GM23338 (cell line): ENCODE data around the gene FRAS1. TPM values are rescaled to one million over a fixed set of nuclear protein-coding genes. Genes with fewer than 3 reads are reported as not detected.

Source experiments
- ATAC-seq: fragments of 200-7000 bp; cut with Tn5 transposase; 3 replicates; pipeline ENCODE4 v1.9.1; 2020
- DNase-seq: peaks from one replicate; pipeline ENCODE4 v3.0.0-alpha.2; 2015; ENCODE audit warnings: low spot score
- H2AFZ ChIP-seq: fragments of 200-600 bp; sonication (generic); 2 replicates; pipeline ENCODE4 v1.8.0; 2016; ENCODE audit warnings: antibody characterized with exemption, mild to moderate bottlenecking, moderate library complexity
- H3F3A ChIP-seq: fragments of 200-600 bp; sonication (generic); replicated peaks from 2 replicates; pipeline ENCODE4 v1.8.0; 2017; ENCODE audit warnings: antibody characterized with exemption, mixed run types, low read depth
- H3K27ac ChIP-seq: fragments of 200-600 bp; sonication (generic); 2 replicates; pipeline ENCODE4 v1.6.1; 2016; ENCODE audit warnings: low read depth
- H3K27me3 ChIP-seq: fragments of 200-600 bp; sonication (generic); 2 replicates; pipeline ENCODE4 v1.8.0; 2016; ENCODE audit warnings: mild to moderate bottlenecking, mixed run types, moderate library complexity; ENCODE audit not compliant: insufficient read depth
- H3K36me3 ChIP-seq: fragments of 200-600 bp; sonication (generic); 2 replicates; pipeline ENCODE4 v1.8.0; 2016; ENCODE audit warnings: mild to moderate bottlenecking; ENCODE audit not compliant: insufficient read depth
- H3K4me1 ChIP-seq: fragments of 200-600 bp; sonication (generic); 2 replicates; pipeline ENCODE4 v1.8.0; 2016; ENCODE audit warnings: mild to moderate bottlenecking, moderate library complexity; ENCODE audit not compliant: insufficient read depth
- H3K4me2 ChIP-seq: fragments of 200-600 bp; sonication (generic); 2 replicates; pipeline ENCODE4 v1.7.1; 2017; ENCODE audit warnings: mixed run types
- H3K4me3 ChIP-seq: fragments of 200-600 bp; sonication (generic); 2 replicates; pipeline ENCODE4 v1.6.1; 2016; ENCODE audit warnings: mixed run types
- H3K79me2 ChIP-seq: fragments of 200-600 bp; sonication (generic); replicated peaks from 2 replicates; pipeline ENCODE4 v1.8.0; 2017; ENCODE audit warnings: mild to moderate bottlenecking; ENCODE audit not compliant: insufficient read depth
- H3K9me2 ChIP-seq: fragments of 200-600 bp; sonication (generic); 2 replicates; pipeline ENCODE4 v1.8.0; 2017; ENCODE audit not compliant: insufficient read depth
- H4K20me1 ChIP-seq: fragments of 200-600 bp; sonication (generic); replicated peaks from 2 replicates; pipeline ENCODE4 v1.8.0; 2017; ENCODE audit warnings: mild to moderate bottlenecking; ENCODE audit not compliant: insufficient read depth
- H3K27ac Mint-ChIP-seq: 2 replicates; pipeline ENCODE4 v1.8.0; 2020; ENCODE audit warnings: inconsistent platforms, mild to moderate bottlenecking, moderate library complexity, mixed read lengths
- H3K27me3 Mint-ChIP-seq: 3 replicates; pipeline ENCODE4 v1.8.0; 2022; ENCODE audit warnings: low read depth, mild to moderate bottlenecking, moderate library complexity, mixed read lengths, inconsistent platforms; ENCODE audit not compliant: insufficient read depth, poor library complexity
- H3K36me3 Mint-ChIP-seq: 3 replicates; pipeline ENCODE4 v1.8.0; 2021; ENCODE audit warnings: low read depth, mild to moderate bottlenecking, inconsistent platforms, moderate library complexity, mixed read lengths
- H3K4me1 Mint-ChIP-seq: 3 replicates; pipeline ENCODE4 v1.8.0; 2020; ENCODE audit warnings: mild to moderate bottlenecking, inconsistent platforms, mixed read lengths
- H3K4me3 Mint-ChIP-seq: 3 replicates; pipeline ENCODE4 v1.8.0; 2021; ENCODE audit warnings: moderate library complexity, mild to moderate bottlenecking, inconsistent platforms, mixed read lengths
- H3K9me3 Mint-ChIP-seq: 3 replicates; pipeline ENCODE4 v1.8.0; 2020; ENCODE audit warnings: moderate library complexity, mild to moderate bottlenecking, inconsistent platforms, mixed read lengths
- CREB1 ChIP-seq: fragments of 250-450 bp; sonication (Bioruptor Pico); IDR thresholded peaks from 2 replicates; pipeline ENCODE4 v1.5.0; 2020; ENCODE audit warnings: low read depth, mild to moderate bottlenecking, moderate library complexity
- EZH2 ChIP-seq: fragments of 200-600 bp; sonication (generic); IDR thresholded peaks from one replicate; pipeline ENCODE4 v1.8.0; 2017; ENCODE audit warnings: antibody characterized with exemption, mild to moderate bottlenecking, low read depth; ENCODE audit not compliant: unreplicated experiment
- EZH2phosphoT487 ChIP-seq: fragments of 200-600 bp; sonication (generic); IDR thresholded peaks from one replicate; pipeline ENCODE4 v1.8.1; 2018; ENCODE audit warnings: antibody characterized with exemption; ENCODE audit not compliant: unreplicated experiment
- JUNB ChIP-seq: IDR thresholded peaks from one replicate; pipeline ENCODE4 v1.6.1; 2016; ENCODE audit warnings: antibody characterized with exemption; ENCODE audit not compliant: unreplicated experiment
- NANOG ChIP-seq: IDR thresholded peaks from 2 replicates; pipeline ENCODE4 v1.6.1; 2016; ENCODE audit warnings: antibody characterized with exemption, borderline replicate concordance
- POLR2AphosphoS5 ChIP-seq: IDR thresholded peaks from 2 replicates; pipeline ENCODE4 v1.6.1; 2016; ENCODE audit warnings: antibody characterized with exemption, low read depth
- STAT1 ChIP-seq: IDR thresholded peaks from one replicate; pipeline ENCODE4 v1.6.1; 2016; ENCODE audit warnings: antibody characterized with exemption; ENCODE audit not compliant: unreplicated experiment
- ZNF114 ChIP-seq: fragments of 250-450 bp; sonication (Bioruptor Pico); IDR thresholded peaks from 2 replicates; pipeline ENCODE4 v1.5.0; 2020; ENCODE audit warnings: mild to moderate bottlenecking, moderate library complexity
- ZNF331 ChIP-seq: fragments of 250-450 bp; sonication (Bioruptor Pico); IDR thresholded peaks from 2 replicates; pipeline ENCODE4 v1.5.0; 2020; ENCODE audit warnings: low read depth, mild to moderate bottlenecking, moderate library complexity
- polyA plus RNA-seq: library from polyadenylated mRNA; unstranded; fragments of >200 nt; fragmentation: Nextera tagmentation; extraction: Ambion mirVana; gene quantifications from 2 replicates; pipeline ENCODE4 v1.2.1, GENCODE V29; 2016
- total RNA-seq: library from RNA; depleted of rRNA; stranded (reverse); fragments of >200 nt; shearing (Covaris generic); gene quantifications from 2 replicates; pipeline ENCODE4 v1.2.3, GENCODE V29; 2014
- TF ChIP-seq, protein P1 (sequence below): IDR thresholded peaks from one replicate; pipeline ENCODE4 v1.6.1; 2018; ENCODE audit warnings: antibody characterized with exemption; ENCODE audit not compliant: unreplicated experiment
- TF ChIP-seq, protein P2 (sequence below), 2 experiments: fragments of 200-600 bp in 1 of 2; sonication (generic) in 1 of 2; conservative IDR thresholded peaks; 2 replicates each; pipeline versions ENCODE4 v1.5.1 to v1.6.1; 2016 to 2017; ENCODE audit warnings: antibody characterized with exemption in 2 of 2, low read depth in 2 of 2, mild to moderate bottlenecking in 2 of 2, moderate library complexity in 1 of 2
- TF ChIP-seq, protein P3 (sequence below): fragments of 250-450 bp; sonication (Bioruptor Pico); IDR thresholded peaks from 2 replicates; pipeline ENCODE4 v1.5.0; 2020; ENCODE audit warnings: mild to moderate bottlenecking, moderate library complexity
- TF ChIP-seq, protein P4 (sequence below): IDR thresholded peaks from 2 replicates; pipeline ENCODE4 v1.6.1; 2016; ENCODE audit warnings: antibody characterized with exemption

Gene FRAS1
- total and polyA plus RNA-seq, 2 experiments from 2014 or later = 12.4 to 108 TPM

DNA sequence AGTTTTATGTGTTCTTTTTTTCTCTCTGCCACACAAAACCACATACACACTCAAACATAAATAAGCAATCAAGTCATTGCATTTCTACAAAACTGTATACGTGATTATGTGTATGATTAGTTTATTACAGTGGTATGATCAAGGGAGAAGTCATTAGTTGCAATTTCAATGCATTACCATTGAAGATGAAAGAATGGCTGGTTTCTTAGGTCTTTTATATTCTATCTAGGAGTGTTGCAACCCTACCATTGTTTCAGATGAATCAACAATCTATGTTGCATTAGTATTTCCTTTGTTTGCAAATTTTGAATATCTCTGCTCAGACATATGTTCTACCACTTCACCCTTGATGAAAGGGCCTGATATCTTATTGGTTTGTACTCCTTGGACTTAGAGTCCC, 501.3 kb downstream of the FRAS1 start:
- Histone ChIP-seq H3K4me3 (no peak overlapping the region), H3K79me2 (no peaks in the 10 kb centered on the region), H2AFZ (no peak overlapping the region), H3K4me1 (peaks cover 35% of the 10 kb centered on the region), H3K9me2 (no peaks in the 10 kb centered on the region), H3F3A (no peaks in the 10 kb centered on the region), H3K36me3 (no peaks in the 10 kb centered on the region), H3K4me2 (no peak overlapping the region), H3K27me3 (peaks cover 4% of the 10 kb centered on the region), H3K27ac (no peak overlapping the region), H4K20me1 (no peaks in the 10 kb centered on the region)
- Mint-ChIP-seq H3K4me1 (peaks cover 42% of the 10 kb centered on the region), H3K4me3 (no peak overlapping the region), H3K27me3 (no peaks in the 10 kb centered on the region), H3K36me3 (peaks cover 27% of the 10 kb centered on the region; the same call in 2 of the 3 replicates), H3K27ac (no peak overlapping the region), H3K9me3 (no peaks in the 10 kb centered on the region)
- TF ChIP-seq NANOG = no peak
- no peak for TF ChIP-seq EZH2
- no peak for TF ChIP-seq POLR2AphosphoS5
- no peak for TF ChIP-seq ZNF331 (CRISPR knock-in tag)
- TF ChIP-seq CREB1 (CRISPR knock-in tag) = no peak
- TF ChIP-seq, protein P1, sequence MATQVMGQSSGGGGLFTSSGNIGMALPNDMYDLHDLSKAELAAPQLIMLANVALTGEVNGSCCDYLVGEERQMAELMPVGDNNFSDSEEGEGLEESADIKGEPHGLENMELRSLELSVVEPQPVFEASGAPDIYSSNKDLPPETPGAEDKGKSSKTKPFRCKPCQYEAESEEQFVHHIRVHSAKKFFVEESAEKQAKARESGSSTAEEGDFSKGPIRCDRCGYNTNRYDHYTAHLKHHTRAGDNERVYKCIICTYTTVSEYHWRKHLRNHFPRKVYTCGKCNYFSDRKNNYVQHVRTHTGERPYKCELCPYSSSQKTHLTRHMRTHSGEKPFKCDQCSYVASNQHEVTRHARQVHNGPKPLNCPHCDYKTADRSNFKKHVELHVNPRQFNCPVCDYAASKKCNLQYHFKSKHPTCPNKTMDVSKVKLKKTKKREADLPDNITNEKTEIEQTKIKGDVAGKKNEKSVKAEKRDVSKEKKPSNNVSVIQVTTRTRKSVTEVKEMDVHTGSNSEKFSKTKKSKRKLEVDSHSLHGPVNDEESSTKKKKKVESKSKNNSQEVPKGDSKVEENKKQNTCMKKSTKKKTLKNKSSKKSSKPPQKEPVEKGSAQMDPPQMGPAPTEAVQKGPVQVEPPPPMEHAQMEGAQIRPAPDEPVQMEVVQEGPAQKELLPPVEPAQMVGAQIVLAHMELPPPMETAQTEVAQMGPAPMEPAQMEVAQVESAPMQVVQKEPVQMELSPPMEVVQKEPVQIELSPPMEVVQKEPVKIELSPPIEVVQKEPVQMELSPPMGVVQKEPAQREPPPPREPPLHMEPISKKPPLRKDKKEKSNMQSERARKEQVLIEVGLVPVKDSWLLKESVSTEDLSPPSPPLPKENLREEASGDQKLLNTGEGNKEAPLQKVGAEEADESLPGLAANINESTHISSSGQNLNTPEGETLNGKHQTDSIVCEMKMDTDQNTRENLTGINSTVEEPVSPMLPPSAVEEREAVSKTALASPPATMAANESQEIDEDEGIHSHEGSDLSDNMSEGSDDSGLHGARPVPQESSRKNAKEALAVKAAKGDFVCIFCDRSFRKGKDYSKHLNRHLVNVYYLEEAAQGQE = no peak
- TF ChIP-seq, protein P2, sequence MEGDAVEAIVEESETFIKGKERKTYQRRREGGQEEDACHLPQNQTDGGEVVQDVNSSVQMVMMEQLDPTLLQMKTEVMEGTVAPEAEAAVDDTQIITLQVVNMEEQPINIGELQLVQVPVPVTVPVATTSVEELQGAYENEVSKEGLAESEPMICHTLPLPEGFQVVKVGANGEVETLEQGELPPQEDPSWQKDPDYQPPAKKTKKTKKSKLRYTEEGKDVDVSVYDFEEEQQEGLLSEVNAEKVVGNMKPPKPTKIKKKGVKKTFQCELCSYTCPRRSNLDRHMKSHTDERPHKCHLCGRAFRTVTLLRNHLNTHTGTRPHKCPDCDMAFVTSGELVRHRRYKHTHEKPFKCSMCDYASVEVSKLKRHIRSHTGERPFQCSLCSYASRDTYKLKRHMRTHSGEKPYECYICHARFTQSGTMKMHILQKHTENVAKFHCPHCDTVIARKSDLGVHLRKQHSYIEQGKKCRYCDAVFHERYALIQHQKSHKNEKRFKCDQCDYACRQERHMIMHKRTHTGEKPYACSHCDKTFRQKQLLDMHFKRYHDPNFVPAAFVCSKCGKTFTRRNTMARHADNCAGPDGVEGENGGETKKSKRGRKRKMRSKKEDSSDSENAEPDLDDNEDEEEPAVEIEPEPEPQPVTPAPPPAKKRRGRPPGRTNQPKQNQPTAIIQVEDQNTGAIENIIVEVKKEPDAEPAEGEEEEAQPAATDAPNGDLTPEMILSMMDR (conservative IDR thresholded peaks at IDR 0.05; ENCODE audit: low read depth in 2 of 2) = no peak
- no peak for TF ChIP-seq STAT1
- TF ChIP-seq JUNB = no peak
- no peak for TF ChIP-seq EZH2phosphoT487
- TF ChIP-seq, protein P3, sequence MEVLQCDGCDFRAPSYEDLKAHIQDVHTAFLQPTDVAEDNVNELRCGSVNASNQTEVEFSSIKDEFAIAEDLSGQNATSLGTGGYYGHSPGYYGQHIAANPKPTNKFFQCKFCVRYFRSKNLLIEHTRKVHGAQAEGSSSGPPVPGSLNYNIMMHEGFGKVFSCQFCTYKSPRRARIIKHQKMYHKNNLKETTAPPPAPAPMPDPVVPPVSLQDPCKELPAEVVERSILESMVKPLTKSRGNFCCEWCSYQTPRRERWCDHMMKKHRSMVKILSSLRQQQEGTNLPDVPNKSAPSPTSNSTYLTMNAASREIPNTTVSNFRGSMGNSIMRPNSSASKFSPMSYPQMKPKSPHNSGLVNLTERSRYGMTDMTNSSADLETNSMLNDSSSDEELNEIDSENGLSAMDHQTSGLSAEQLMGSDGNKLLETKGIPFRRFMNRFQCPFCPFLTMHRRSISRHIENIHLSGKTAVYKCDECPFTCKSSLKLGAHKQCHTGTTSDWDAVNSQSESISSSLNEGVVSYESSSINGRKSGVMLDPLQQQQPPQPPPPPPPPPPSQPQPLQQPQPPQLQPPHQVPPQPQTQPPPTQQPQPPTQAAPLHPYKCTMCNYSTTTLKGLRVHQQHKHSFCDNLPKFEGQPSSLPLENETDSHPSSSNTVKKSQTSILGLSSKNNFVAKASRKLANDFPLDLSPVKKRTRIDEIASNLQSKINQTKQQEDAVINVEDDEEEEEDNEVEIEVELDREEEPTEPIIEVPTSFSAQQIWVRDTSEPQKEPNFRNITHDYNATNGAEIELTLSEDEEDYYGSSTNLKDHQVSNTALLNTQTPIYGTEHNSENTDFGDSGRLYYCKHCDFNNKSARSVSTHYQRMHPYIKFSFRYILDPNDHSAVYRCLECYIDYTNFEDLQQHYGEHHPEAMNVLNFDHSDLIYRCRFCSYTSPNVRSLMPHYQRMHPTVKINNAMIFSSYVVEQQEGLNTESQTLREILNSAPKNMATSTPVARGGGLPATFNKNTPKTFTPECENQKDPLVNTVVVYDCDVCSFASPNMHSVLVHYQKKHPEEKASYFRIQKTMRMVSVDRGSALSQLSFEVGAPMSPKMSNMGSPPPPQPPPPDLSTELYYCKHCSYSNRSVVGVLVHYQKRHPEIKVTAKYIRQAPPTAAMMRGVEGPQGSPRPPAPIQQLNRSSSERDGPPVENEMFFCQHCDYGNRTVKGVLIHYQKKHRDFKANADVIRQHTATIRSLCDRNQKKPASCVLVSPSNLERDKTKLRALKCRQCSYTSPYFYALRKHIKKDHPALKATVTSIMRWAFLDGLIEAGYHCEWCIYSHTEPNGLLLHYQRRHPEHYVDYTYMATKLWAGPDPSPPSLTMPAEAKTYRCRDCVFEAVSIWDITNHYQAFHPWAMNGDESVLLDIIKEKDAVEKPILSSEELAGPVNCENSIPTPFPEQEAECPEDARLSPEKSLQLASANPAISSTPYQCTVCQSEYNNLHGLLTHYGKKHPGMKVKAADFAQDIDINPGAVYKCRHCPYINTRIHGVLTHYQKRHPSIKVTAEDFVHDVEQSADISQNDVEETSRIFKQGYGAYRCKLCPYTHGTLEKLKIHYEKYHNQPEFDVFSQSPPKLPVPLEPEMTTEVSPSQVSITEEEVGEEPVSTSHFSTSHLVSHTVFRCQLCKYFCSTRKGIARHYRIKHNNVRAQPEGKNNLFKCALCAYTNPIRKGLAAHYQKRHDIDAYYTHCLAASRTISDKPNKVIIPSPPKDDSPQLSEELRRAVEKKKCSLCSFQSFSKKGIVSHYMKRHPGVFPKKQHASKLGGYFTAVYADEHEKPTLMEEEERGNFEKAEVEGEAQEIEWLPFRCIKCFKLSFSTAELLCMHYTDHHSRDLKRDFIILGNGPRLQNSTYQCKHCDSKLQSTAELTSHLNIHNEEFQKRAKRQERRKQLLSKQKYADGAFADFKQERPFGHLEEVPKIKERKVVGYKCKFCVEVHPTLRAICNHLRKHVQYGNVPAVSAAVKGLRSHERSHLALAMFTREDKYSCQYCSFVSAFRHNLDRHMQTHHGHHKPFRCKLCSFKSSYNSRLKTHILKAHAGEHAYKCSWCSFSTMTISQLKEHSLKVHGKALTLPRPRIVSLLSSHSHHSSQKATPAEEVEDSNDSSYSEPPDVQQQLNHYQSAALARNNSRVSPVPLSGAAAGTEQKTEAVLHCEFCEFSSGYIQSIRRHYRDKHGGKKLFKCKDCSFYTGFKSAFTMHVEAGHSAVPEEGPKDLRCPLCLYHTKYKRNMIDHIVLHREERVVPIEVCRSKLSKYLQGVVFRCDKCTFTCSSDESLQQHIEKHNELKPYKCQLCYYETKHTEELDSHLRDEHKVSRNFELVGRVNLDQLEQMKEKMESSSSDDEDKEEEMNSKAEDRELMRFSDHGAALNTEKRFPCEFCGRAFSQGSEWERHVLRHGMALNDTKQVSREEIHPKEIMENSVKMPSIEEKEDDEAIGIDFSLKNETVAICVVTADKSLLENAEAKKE = no peak
- TF ChIP-seq, protein P4, sequence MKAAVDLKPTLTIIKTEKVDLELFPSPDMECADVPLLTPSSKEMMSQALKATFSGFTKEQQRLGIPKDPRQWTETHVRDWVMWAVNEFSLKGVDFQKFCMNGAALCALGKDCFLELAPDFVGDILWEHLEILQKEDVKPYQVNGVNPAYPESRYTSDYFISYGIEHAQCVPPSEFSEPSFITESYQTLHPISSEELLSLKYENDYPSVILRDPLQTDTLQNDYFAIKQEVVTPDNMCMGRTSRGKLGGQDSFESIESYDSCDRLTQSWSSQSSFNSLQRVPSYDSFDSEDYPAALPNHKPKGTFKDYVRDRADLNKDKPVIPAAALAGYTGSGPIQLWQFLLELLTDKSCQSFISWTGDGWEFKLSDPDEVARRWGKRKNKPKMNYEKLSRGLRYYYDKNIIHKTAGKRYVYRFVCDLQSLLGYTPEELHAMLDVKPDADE = no peak
- TF ChIP-seq ZNF114 = no peak
- DNase-seq (no peak), ATAC-seq (no peak)
